GM21576 (cell line): Measurements from ENCODE around the gene SKAP1.

Source experiments
- ATAC-seq: cut with Tn5 transposase; IDR thresholded peaks from one replicate; pipeline ENCODE4 v1.9.1; 2021; ENCODE audit warnings: mild to moderate bottlenecking, moderate library complexity; ENCODE audit not compliant: unreplicated experiment

Gene SKAP1

DNA sequence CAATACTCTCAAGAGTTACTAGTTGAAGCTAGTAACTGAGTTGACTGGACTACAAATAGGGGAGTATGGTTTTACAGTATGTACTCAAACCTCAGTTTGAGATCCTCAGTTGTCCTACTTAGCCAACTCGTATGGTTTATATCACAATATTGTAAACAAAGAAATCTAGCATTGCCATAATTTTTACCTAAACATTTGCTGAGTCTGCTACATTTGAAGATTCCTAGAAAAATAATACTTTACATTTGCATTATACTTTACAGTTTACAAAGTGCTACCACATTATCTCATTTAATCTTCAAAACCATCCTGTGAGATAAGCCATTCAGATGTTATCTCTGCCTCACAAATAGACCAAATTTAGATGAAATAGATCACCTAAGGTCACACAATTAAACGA is 345.1 kb downstream of the SKAP1 start:
- ATAC-seq = no peak
